Keratinocyte (primary cell): Measurements from ENCODE around the gene MYO10. TPM values are rescaled to one million over a fixed set of nuclear protein-coding genes. Genes with fewer than 3 reads are reported as not detected.
"Not testable (repeated sequence)": the region's sequence is repeated elsewhere in the genome, so short reads cannot be mapped to it uniquely, and the experiment has no call there.

ENCODE experiments used
- DNase-seq: peaks from one replicate; pipeline ENCODE4 v3.0.0-alpha.2; 2011; ENCODE audit warnings: low read depth, missing footprints, low spot score
- FAIRE-seq: peaks from 2 replicates; lab custom pipeline; 2011; peaks lifted over from hg19 to GRCh38; lab: Jason Lieb, UNC
- H2AFZ ChIP-seq: 2 replicates; pipeline ENCODE4 v1.6.0; 2012; ENCODE audit warnings: low read length, control low read depth, inconsistent platforms; ENCODE audit not compliant: control insufficient read depth
- H3K27ac ChIP-seq: 2 replicates; pipeline ENCODE4 v1.5.1; 2011; ENCODE audit warnings: low read length; ENCODE audit not compliant: control insufficient read depth, insufficient read depth
- H3K27me3 ChIP-seq: 3 replicates; pipeline ENCODE4 v1.6.0; 2011; ENCODE audit warnings: low read length; ENCODE audit not compliant: control insufficient read depth, insufficient read depth; ENCODE audit errors: extremely low read depth
- H3K36me3 ChIP-seq, 2 experiments: 2 replicates in 1 of 2; 3 replicates in 1 of 2; pipeline ENCODE4 v1.5.1; 2011; ENCODE audit warnings: low read length in 2 of 2, mild to moderate bottlenecking in 1 of 2; ENCODE audit not compliant: control insufficient read depth in 2 of 2, insufficient read depth in 2 of 2; ENCODE audit errors: extremely low read depth in 1 of 2
- H3K4me1 ChIP-seq: 3 replicates; pipeline ENCODE4 v1.5.1; 2011; ENCODE audit warnings: low read length; ENCODE audit not compliant: control insufficient read depth, insufficient read depth; ENCODE audit errors: extremely low read depth
- H3K4me2 ChIP-seq: 3 replicates; pipeline ENCODE4 v1.6.0; 2011; ENCODE audit warnings: low read depth, low read length; ENCODE audit not compliant: control insufficient read depth, insufficient read depth; ENCODE audit errors: extremely low read depth
- H3K4me3 ChIP-seq, 3 experiments: fragments of 200-600 bp in 1 of 3; sonication (generic) in 1 of 3; 2 replicates in 2 of 3; 3 replicates in 1 of 3; pipeline ENCODE4 v1.5.1; 2011 to 2016; ENCODE audit warnings: low read length in 3 of 3, mild to moderate bottlenecking in 3 of 3, control low read depth in 2 of 3, inconsistent platforms in 1 of 3, low read depth in 1 of 3, mixed read lengths in 1 of 3, mixed run types in 1 of 3, moderate library complexity in 1 of 3; ENCODE audit not compliant: control insufficient read depth in 2 of 3, insufficient read depth in 2 of 3; ENCODE audit errors: extremely low read depth in 1 of 3
- H3K79me2 ChIP-seq: 2 replicates; pipeline ENCODE4 v1.6.0; 2012; ENCODE audit warnings: low read length; ENCODE audit not compliant: control insufficient read depth, insufficient read depth
- H3K9ac ChIP-seq: 3 replicates; pipeline ENCODE4 v1.6.0; 2011; ENCODE audit warnings: low read length; ENCODE audit not compliant: control insufficient read depth, insufficient read depth; ENCODE audit errors: extremely low read depth
- H3K9me1 ChIP-seq: 3 replicates; pipeline ENCODE4 v1.6.0; 2011; ENCODE audit warnings: low read length; ENCODE audit not compliant: control insufficient read depth, insufficient read depth; ENCODE audit errors: extremely low read depth
- H3K9me3 ChIP-seq: 2 replicates; pipeline ENCODE4 v1.5.1; 2012; ENCODE audit warnings: low read depth, low read length; ENCODE audit not compliant: control insufficient read depth
- H4K20me1 ChIP-seq: 3 replicates; pipeline ENCODE4 v1.6.0; 2011; ENCODE audit warnings: low read length; ENCODE audit not compliant: control insufficient read depth, insufficient read depth; ENCODE audit errors: extremely low read depth
- EZH2 ChIP-seq: IDR thresholded peaks from one replicate; pipeline ENCODE4 v1.6.1; 2012; ENCODE audit warnings: inconsistent platforms, mild to moderate bottlenecking, low read length, moderate library complexity
- dilution Hi-C: fragments of 300-500 bp; cut with MboI; formaldehyde crosslinking; loops from one replicate; pipeline ENCODE4 v1.7.0; 2020; ENCODE audit warnings: low sequenced_read_pairs; ENCODE audit not compliant: extremely low pct_ligation_motif_present
- polyA plus RNA-seq, 5 experiments: library from polyadenylated mRNA; depleted of rRNA in 3 of 5; stranded (reverse) in 3 of 5; stranded (forward) in 1 of 5; unstranded in 1 of 5; fragments of >200 nt; gene quantifications; 1 replicate in 1 of 5; 2 replicates in 3 of 5; 3 replicates in 1 of 5; pipeline versions ENCODE4 v1.2.1 to v1.2.3, GENCODE V29; 2011 to 2012; ENCODE audit warnings: missing spikeins in 2 of 5, low read depth in 1 of 5, low replicate concordance in 1 of 5
- TF ChIP-seq, protein P1 (sequence below), 3 experiments: IDR thresholded peaks in 1 of 3; conservative IDR thresholded peaks in 1 of 3; optimal IDR thresholded peaks in 1 of 3; 2 replicates in 2 of 3; 3 replicates in 1 of 3; pipeline versions ENCODE3 to v1.5.1; 2011; ENCODE audit warnings: low read length in 3 of 3, mild to moderate bottlenecking in 3 of 3, moderate library complexity in 2 of 3, control low read depth in 1 of 3, inconsistent platforms in 1 of 3; ENCODE audit not compliant: insufficient read depth in 2 of 3; ENCODE audit errors: extremely low read depth in 1 of 3

MYO10 gene
- polyA plus RNA-seq, 1 donor (not counting 4 experiments of a cell fraction or from before 2014, with no cell fraction given) = 22.0 TPM

DNA sequence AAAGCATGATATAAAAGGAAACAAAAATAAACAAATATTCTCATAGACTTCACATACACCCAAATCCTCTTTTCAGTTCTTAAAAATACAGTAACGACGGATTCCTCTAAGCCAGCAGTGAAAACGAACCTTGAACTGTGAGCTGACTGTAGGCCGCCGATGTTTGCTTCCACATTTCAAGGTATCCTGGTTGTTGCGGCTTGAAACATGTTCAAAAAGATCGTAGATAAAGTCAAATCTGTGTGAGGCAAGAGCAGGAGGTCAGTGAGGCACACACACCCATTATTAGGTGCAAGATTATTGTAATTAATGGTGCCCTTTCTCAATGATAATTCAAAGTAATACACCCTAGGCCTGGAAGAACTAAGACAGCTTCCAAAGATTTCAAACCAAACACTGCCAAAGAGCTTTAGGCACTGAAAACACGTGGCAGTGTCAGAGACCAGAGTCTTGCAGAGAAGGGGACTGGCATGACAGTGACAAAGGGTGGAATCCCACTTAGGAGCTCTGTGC is 178.0 kb downstream of the MYO10 start:
- Histone ChIP-seq H3K4me1 (no peaks in the 10 kb centered on the region), H2AFZ (no peak overlapping the region), H3K4me2 (no peak overlapping the region), H3K27ac (no peak overlapping the region), H3K9me1 (no peaks in the 10 kb centered on the region), H3K27me3 (no peaks in the 10 kb centered on the region), H3K4me3 (no peak overlapping the region), H3K9ac (no peak overlapping the region), H3K36me3 (peaks cover 23 to 25% of the 10 kb centered on the region in 2 experiments), H4K20me1 (no peaks in the 10 kb centered on the region), H3K79me2 (no peaks in the 10 kb centered on the region), H3K9me3 (no peaks in the 10 kb centered on the region)
- dilution Hi-C loops = no loop called here
- TF ChIP-seq EZH2 = no peak
- TF ChIP-seq, protein P1, sequence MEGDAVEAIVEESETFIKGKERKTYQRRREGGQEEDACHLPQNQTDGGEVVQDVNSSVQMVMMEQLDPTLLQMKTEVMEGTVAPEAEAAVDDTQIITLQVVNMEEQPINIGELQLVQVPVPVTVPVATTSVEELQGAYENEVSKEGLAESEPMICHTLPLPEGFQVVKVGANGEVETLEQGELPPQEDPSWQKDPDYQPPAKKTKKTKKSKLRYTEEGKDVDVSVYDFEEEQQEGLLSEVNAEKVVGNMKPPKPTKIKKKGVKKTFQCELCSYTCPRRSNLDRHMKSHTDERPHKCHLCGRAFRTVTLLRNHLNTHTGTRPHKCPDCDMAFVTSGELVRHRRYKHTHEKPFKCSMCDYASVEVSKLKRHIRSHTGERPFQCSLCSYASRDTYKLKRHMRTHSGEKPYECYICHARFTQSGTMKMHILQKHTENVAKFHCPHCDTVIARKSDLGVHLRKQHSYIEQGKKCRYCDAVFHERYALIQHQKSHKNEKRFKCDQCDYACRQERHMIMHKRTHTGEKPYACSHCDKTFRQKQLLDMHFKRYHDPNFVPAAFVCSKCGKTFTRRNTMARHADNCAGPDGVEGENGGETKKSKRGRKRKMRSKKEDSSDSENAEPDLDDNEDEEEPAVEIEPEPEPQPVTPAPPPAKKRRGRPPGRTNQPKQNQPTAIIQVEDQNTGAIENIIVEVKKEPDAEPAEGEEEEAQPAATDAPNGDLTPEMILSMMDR (optimal IDR thresholded peaks at IDR 0.05 in 1 of 3, IDR thresholded peaks at IDR 0.05 in 1 of 3, conservative IDR thresholded peaks at IDR 0.05 in 1 of 3; ENCODE audit: extremely low read depth in 1 of 3, insufficient read depth in 2 of 3, low read length in 3 of 3) = no peak
- no peak for DNase-seq
- FAIRE-seq = no peak

DNA sequence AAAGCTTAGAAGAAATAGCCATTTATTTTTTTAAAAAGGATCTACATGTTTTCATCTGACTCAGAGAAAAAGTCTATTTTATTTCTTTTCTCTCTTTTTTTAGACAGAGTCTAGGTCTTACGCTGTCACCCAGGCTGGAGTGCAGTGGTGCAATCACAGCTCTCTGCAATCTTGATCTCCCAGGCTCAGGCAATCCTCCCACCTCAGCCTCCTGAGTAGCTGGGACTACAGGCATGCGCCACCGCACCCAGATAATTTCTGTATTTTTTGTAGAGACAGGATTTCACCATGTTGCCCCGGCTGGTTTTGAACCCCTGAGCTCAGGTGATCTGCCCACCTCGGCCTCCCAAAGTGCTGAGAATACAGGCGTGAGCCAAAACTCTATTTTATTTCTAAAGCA is 178.5 kb downstream of the MYO10 start:
- H3K36me3 ChIP-seq = peaks cover 23% of the 10 kb centered on the region in 2 experiments
- H3K9ac ChIP-seq, H2AFZ ChIP-seq, H3K9me3 ChIP-seq, FAIRE-seq, H3K4me1 ChIP-seq, H3K27ac ChIP-seq, H3K27me3 ChIP-seq, H4K20me1 ChIP-seq, H3K4me2 ChIP-seq, dilution Hi-C loops, H3K79me2 ChIP-seq, H3K4me3 ChIP-seq, DNase-seq, H3K9me1 ChIP-seq: not testable (repeated sequence)

DNA sequence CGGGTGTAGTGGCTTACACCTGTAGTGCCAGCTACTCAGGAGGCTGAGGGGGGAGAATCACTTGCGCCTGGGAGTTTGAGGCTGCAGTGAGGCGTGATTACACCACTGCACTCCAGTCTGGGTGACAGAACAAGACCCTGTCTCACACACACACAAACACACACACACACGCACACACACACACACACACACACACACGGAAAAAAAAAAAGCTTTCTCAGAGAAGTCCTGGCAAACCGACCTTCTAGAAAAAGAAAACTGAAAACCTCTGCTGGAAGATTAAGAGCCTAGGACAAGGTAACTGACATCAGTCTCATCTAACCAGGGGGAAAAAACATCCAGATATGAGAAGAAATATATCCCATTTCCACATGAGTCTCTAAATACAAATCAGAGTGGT is 178.9 kb downstream of the MYO10 start:
- H3K9me1 ChIP-seq = no peaks in the 10 kb centered on the region
- no peak overlapping the region for H3K27ac ChIP-seq
- no peak overlapping the region for H3K9ac ChIP-seq
- H3K4me3 ChIP-seq = no peak overlapping the region
- dilution Hi-C loops = no loop called here
- H3K9me3 ChIP-seq = no peaks in the 10 kb centered on the region
- no peaks in the 10 kb centered on the region for H4K20me1 ChIP-seq
- no peak for FAIRE-seq
- no peaks in the 10 kb centered on the region for H3K79me2 ChIP-seq
- TF ChIP-seq, protein P1 (optimal IDR thresholded peaks at IDR 0.05 in 1 of 3, IDR thresholded peaks at IDR 0.05 in 1 of 3, conservative IDR thresholded peaks at IDR 0.05 in 1 of 3; ENCODE audit: extremely low read depth in 1 of 3, insufficient read depth in 2 of 3, low read length in 3 of 3) = no peak
- TF ChIP-seq EZH2 = no peak
- peaks cover 19 to 23% of the 10 kb centered on the region in 2 experiments for H3K36me3 ChIP-seq
- H3K4me1 ChIP-seq = no peaks in the 10 kb centered on the region
- H2AFZ ChIP-seq = no peak overlapping the region
- no peaks in the 10 kb centered on the region for H3K27me3 ChIP-seq
- H3K4me2 ChIP-seq = no peak overlapping the region
- no peak for DNase-seq
